H1 (cell line): ENCODE results near the gene MVD. TPM values are rescaled to one million over a fixed set of nuclear protein-coding genes. Genes with fewer than 3 reads are reported as not detected.

Experiments
- CTCF ChIA-PET: fragments of 300-600 bp; sonication (Branson Sonifier 250); formaldehyde crosslinking; loops from one replicate; lab custom pipeline; 2021; ENCODE audit not compliant: partially characterized antibody; lab: Charles Lee
- POLR2A ChIA-PET: fragments of 300-600 bp; sonication (Branson Sonifier 250); formaldehyde crosslinking; loops from one replicate; lab custom pipeline; 2021; ENCODE audit warnings: inconsistent platforms; ENCODE audit not compliant: partially characterized antibody; lab: Charles Lee
- DNase-seq, 2 experiments: peaks; one replicate each; pipeline versions ENCODE4 v3.0.0 to v3.0.0-alpha.2; 2010 to 2022; ENCODE audit warnings: low spot score in 2 of 2, low read depth in 1 of 2, mixed read lengths in 1 of 2
- FAIRE-seq: peaks from 2 replicates; lab custom pipeline; 2011; peaks lifted over from hg19 to GRCh38; lab: Jason Lieb, UNC
- H2AFZ ChIP-seq: 2 replicates; pipeline ENCODE4 v1.8.1; 2012; ENCODE audit warnings: low read length, inconsistent platforms
- H2AK5ac ChIP-seq: 2 replicates; pipeline ENCODE4 v1.6.1; 2013; ENCODE audit warnings: low read depth, low read length
- H2BK120ac ChIP-seq: replicated peaks from 2 replicates; pipeline ENCODE3; 2013; ENCODE audit warnings: low read depth, low read length, inconsistent platforms
- H2BK12ac ChIP-seq: 2 replicates; pipeline ENCODE4 v1.6.1; 2013; ENCODE audit warnings: low read depth, low read length
- H2BK15ac ChIP-seq: 2 replicates; pipeline ENCODE4 v1.6.1; 2013; ENCODE audit warnings: low read length
- H2BK20ac ChIP-seq: 2 replicates; pipeline ENCODE4 v1.6.1; 2013; ENCODE audit warnings: low read length
- H2BK5ac ChIP-seq: 2 replicates; pipeline ENCODE4 v1.6.1; 2013; ENCODE audit warnings: low read depth, low read length
- H3K14ac ChIP-seq: 2 replicates; pipeline ENCODE4 v1.6.1; 2013; ENCODE audit warnings: inconsistent platforms; ENCODE audit not compliant: insufficient read length
- H3K18ac ChIP-seq: 2 replicates; pipeline ENCODE4 v1.6.1; 2013; ENCODE audit warnings: low read length; ENCODE audit errors: extremely low read depth
- H3K23ac ChIP-seq: 2 replicates; pipeline ENCODE4 v1.6.1; 2013; ENCODE audit warnings: inconsistent platforms; ENCODE audit not compliant: insufficient read length
- H3K23me2 ChIP-seq: 2 replicates; pipeline ENCODE4 v1.6.1; 2013; ENCODE audit warnings: low read depth, low read length
- H3K27ac ChIP-seq: 2 replicates; pipeline ENCODE4 v1.6.1; 2011; ENCODE audit warnings: low read depth, low read length, inconsistent platforms
- H3K27me3 ChIP-seq, 4 experiments: replicated peaks in 1 of 4; 1 replicate in 1 of 4; 2 replicates in 3 of 4; pipeline versions ENCODE4 v1.6.1 to v1.8.1; 2011 to 2013; ENCODE audit warnings: low read length in 3 of 4, mild to moderate bottlenecking in 3 of 4, inconsistent platforms in 2 of 4, mixed read lengths in 2 of 4, moderate library complexity in 1 of 4; ENCODE audit not compliant: control insufficient read depth in 3 of 4, insufficient read depth in 3 of 4; ENCODE audit errors: extremely low read depth in 1 of 4
- H3K36me3 ChIP-seq, 4 experiments: 2 replicates each; pipeline versions ENCODE4 v1.6.1 to v1.8.1; 2011 to 2013; ENCODE audit warnings: mild to moderate bottlenecking in 4 of 4, low read length in 3 of 4, moderate library complexity in 2 of 4, control low read depth in 1 of 4, inconsistent platforms in 1 of 4; ENCODE audit not compliant: insufficient read depth in 4 of 4, control insufficient read depth in 2 of 4
- H3K4ac ChIP-seq: replicated peaks from 2 replicates; pipeline ENCODE3; 2013; ENCODE audit warnings: low read length, low read depth, mixed read lengths, inconsistent platforms; ENCODE audit not compliant: insufficient read length
- H3K4me1 ChIP-seq, 4 experiments: replicated peaks in 1 of 4; 1 replicate in 1 of 4; 2 replicates in 3 of 4; pipeline versions ENCODE4 v1.6.1 to v1.8.1; 2011 to 2013; ENCODE audit warnings: low read length in 3 of 4, inconsistent platforms in 2 of 4, mixed read lengths in 1 of 4; ENCODE audit not compliant: insufficient read depth in 4 of 4, control insufficient read depth in 3 of 4
- H3K4me2 ChIP-seq, 2 experiments: 2 replicates each; pipeline versions ENCODE4 v1.6.1 to v1.8.1; 2011 to 2013; ENCODE audit warnings: low read depth in 2 of 2, low read length in 2 of 2, control low read depth in 1 of 2, inconsistent platforms in 1 of 2, mild to moderate bottlenecking in 1 of 2; ENCODE audit not compliant: insufficient read depth in 1 of 2
- H3K4me3 ChIP-seq, 4 experiments: fragments of 200-600, 300-600 bp in 1 of 4; sonication (generic), shearing (Covaris generic), sonication (Bioruptor Twin) in 1 of 4; 2 replicates each; pipeline versions ENCODE4 v1.5.1 to v1.8.1; 2011 to 2016; ENCODE audit warnings: low read length in 4 of 4, low read depth in 3 of 4, control low read depth in 2 of 4, inconsistent platforms in 2 of 4, mild to moderate bottlenecking in 2 of 4, mixed read lengths in 1 of 4, moderate library complexity in 1 of 4; ENCODE audit not compliant: insufficient read depth in 2 of 4; ENCODE audit errors: extremely low read depth in 1 of 4
- H3K56ac ChIP-seq: replicated peaks from 2 replicates; pipeline ENCODE3; 2013; ENCODE audit warnings: low read depth, mild to moderate bottlenecking, mixed read lengths, low read length, inconsistent platforms; ENCODE audit not compliant: insufficient read length
- H3K79me1 ChIP-seq: 2 replicates; pipeline ENCODE4 v1.6.1; 2013; ENCODE audit warnings: low read depth, low read length, control low read depth
- H3K79me2 ChIP-seq, 2 experiments: 2 replicates each; pipeline versions ENCODE4 v1.6.1 to v1.8.1; 2012 to 2013; ENCODE audit warnings: low read length in 2 of 2, mild to moderate bottlenecking in 2 of 2, inconsistent platforms in 1 of 2; ENCODE audit not compliant: insufficient read depth in 2 of 2, control insufficient read depth in 1 of 2
- H3K9ac ChIP-seq, 4 experiments: replicated peaks in 1 of 4; 1 replicate in 1 of 4; 2 replicates in 3 of 4; pipeline versions ENCODE4 v1.6.1 to v1.8.1; 2011 to 2013; ENCODE audit warnings: low read depth in 3 of 4, low read length in 3 of 4, control low read depth in 2 of 4, mild to moderate bottlenecking in 2 of 4, moderate library complexity in 2 of 4, inconsistent platforms in 1 of 4; ENCODE audit errors: extremely low read depth in 1 of 4
- H3K9me3 ChIP-seq, 2 experiments: 2 replicates each; pipeline versions ENCODE4 v1.6.1 to v1.8.1; 2012 to 2013; ENCODE audit warnings: mild to moderate bottlenecking in 2 of 2, moderate library complexity in 2 of 2, control low read depth in 1 of 2, inconsistent platforms in 1 of 2, low read depth in 1 of 2, low read length in 1 of 2, mixed read lengths in 1 of 2; ENCODE audit not compliant: insufficient read depth in 2 of 2
- H4K20me1 ChIP-seq, 2 experiments: replicated peaks in 1 of 2; 2 replicates each; pipeline versions ENCODE3 to v1.8.1; 2011 to 2013; ENCODE audit warnings: inconsistent platforms in 2 of 2, low read length in 2 of 2, mild to moderate bottlenecking in 1 of 2; ENCODE audit not compliant: insufficient read depth in 2 of 2, control insufficient read depth in 1 of 2
- H4K5ac ChIP-seq: 2 replicates; pipeline ENCODE4 v1.6.1; 2013; ENCODE audit warnings: low read length, low read depth, mixed read lengths, inconsistent platforms; ENCODE audit not compliant: insufficient read length
- H4K8ac ChIP-seq: 2 replicates; pipeline ENCODE4 v1.8.0; 2013; ENCODE audit warnings: mild to moderate bottlenecking, moderate library complexity, low read length, inconsistent platforms; ENCODE audit not compliant: insufficient read depth; ENCODE audit errors: extremely low read depth
- H4K91ac ChIP-seq: replicated peaks from 2 replicates; pipeline ENCODE3; 2013; ENCODE audit warnings: low read length, mixed read lengths, inconsistent platforms; ENCODE audit not compliant: insufficient read length
- CEBPB ChIP-seq: IDR thresholded peaks from 2 replicates; pipeline ENCODE4 v1.6.1; 2012; ENCODE audit warnings: low read depth, low read length
- RAD21 ChIP-seq, 2 experiments: IDR thresholded peaks in 1 of 2; conservative IDR thresholded peaks in 1 of 2; 2 replicates each; pipeline ENCODE4 v1.6.1; 2011; ENCODE audit warnings: low read depth in 2 of 2, low read length in 2 of 2, improper control_type of control experiment in 1 of 2, inconsistent platforms in 1 of 2, mild to moderate bottlenecking in 1 of 2, moderate library complexity in 1 of 2
- SRF ChIP-seq: IDR thresholded peaks from 2 replicates; pipeline ENCODE4 v1.6.1; 2011; ENCODE audit warnings: mild to moderate bottlenecking, low read depth, low read length, moderate library complexity
- WGBS, 2 experiments: shearing (Covaris generic) in 1 of 2; methylation state at CpG; one replicate each; pipeline versions ENCODE4 v1.1.6 to v1.1.7; 2013 to 2015; ENCODE audit warnings: low lambda C conversion rate in 2 of 2, mixed read lengths in 2 of 2, inconsistent platforms in 1 of 2, low coverage in 1 of 2, missing lambda C conversion rate in 1 of 2; ENCODE audit not compliant: insufficient replicate concordance in 2 of 2, insufficient coverage in 1 of 2, insufficient read length in 1 of 2; ENCODE audit errors: extremely low coverage in 1 of 2, missing lambda C conversion rate in 1 of 2; 5-methylcytosine and 5-hydroxymethylcytosine counted together
- polyA plus RNA-seq, 7 experiments: library from polyadenylated mRNA; depleted of rRNA in 3 of 7; stranded (reverse) in 5 of 7; unstranded in 2 of 7; fragments of >200 nt in 5 of 7; fragments of 200-250 nt in 2 of 7; gene quantifications; 1 replicate in 5 of 7; 2 replicates in 1 of 7; 4 replicates in 1 of 7; pipeline versions ENCODE4 v1.2.1 to v1.2.3, GENCODE V29; 2011 to 2013; ENCODE audit warnings: missing spikeins in 2 of 7, mixed read lengths in 2 of 7
- total RNA-seq: library from RNA; stranded (reverse); fragmentation: NEBNext Ultra II Directional; extraction: Animal tissue kit (Norgen Biotek cat#: 25700); gene quantifications from 2 replicates; pipeline ENCODE4 v1.2.1, GENCODE V29; 2021

Gene MVD
- total and polyA plus RNA-seq, 2 of the 8 experiments (the other 6 are each of a cell fraction or from before 2014, with no cell fraction given), result 47.2 to 77.3 TPM

DNA sequence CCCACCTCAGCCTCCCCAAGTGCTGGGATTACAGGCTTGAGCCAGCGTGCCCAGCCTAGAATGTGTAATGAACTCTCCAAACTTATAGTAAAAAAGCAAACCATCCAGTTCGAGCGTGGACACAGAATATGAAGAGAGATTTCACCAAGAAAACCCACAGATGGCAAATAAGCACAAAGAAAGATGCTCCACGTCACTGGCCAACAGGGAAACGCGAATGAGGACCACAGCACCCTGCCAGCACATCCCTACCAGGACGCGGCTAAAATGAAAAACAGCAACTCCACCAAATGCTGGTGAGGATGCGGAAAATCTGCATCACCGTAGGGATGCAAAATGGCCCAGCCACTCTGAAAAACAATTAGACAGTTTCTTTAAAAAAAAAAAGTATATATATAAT lies 1.4 kb downstream of the MVD start:
- ChIA-PET CTCF (interaction anchor here (2.2 kb wide), 1 partner anchor 11 kb away, joined by 11 read pairs; no protein-coding TSS in a partner anchor), POLR2A (no interaction called here)
- Histone ChIP-seq H3K4ac (no peak overlapping the region), H4K20me1 (peaks cover 2 to 13% of the 10 kb centered on the region in 2 experiments), H3K27ac (no peak overlapping the region), H3K23me2 (peaks cover 7% of the 10 kb centered on the region; the same call in 1 of the 2 replicates), H3K27me3 (no peaks in the 10 kb centered on the region), H3K56ac (no peak overlapping the region), H3K23ac (no peak overlapping the region), H3K4me1 (peaks cover 0 to 3% (median 0%) of the 10 kb centered on the region in 4 experiments; a peak in 2 of 7 replicates), H4K91ac (no peak overlapping the region), H2BK120ac (no peak overlapping the region), H2BK20ac (no peak overlapping the region), H3K79me2 (peaks cover 0 to 41% of the 10 kb centered on the region in 2 experiments; a peak in 3 of 4 replicates), H3K4me3 (no peak overlapping the region; a peak in 1 of 8 replicates), H3K36me3 (peaks cover 0 to 5% (median 0%) of the 10 kb centered on the region in 4 experiments; a peak in 1 of 8 replicates), H3K4me2 (peak overlapping the region; percentile 48 to 56; a peak in 3 of 4 replicates), H2BK5ac (no peak overlapping the region), H3K14ac (no peak overlapping the region), H2AFZ (no peak overlapping the region), H3K79me1 (peaks cover 2% of the 10 kb centered on the region), H3K9ac (no peak overlapping the region), H2BK12ac (no peak overlapping the region), H4K8ac (no peak overlapping the region), H2BK15ac (no peak overlapping the region), H3K9me3 (no peaks in the 10 kb centered on the region), H3K18ac (no peak overlapping the region), H4K5ac (no peak overlapping the region), H2AK5ac (no peak overlapping the region)
- DNase-seq (no peak), FAIRE-seq (no peak)
- 83% methylated on average over 10 of the region's 10 CpGs; no CpG with 5 or more reads in 1 of the 2 experiments for WGBS, 2 experiments
- TF ChIP-seq RAD21 (IDR thresholded peaks at IDR 0.05 in 1 of 2, conservative IDR thresholded peaks at IDR 0.05 in 1 of 2; ENCODE audit: low read depth in 2 of 2, low read length in 2 of 2) (no peak), SRF (no peak), CEBPB (no peak)
